AG04450 (cell line): ENCODE data around the gene CDK14. TPM values are rescaled to one million over a fixed set of nuclear protein-coding genes. Genes with fewer than 3 reads are reported as not detected.

ENCODE experiments used
- CTCF ChIA-PET: fragments of 300-600, 350-600 bp; formaldehyde crosslinking; extraction: SDS; loops from one replicate; lab custom pipeline; 2022; ENCODE audit warnings: antibody characterized with exemption, inconsistent platforms; lab: Charles Lee
- POLR2A ChIA-PET: fragments of 350-600 bp; formaldehyde crosslinking; extraction: SDS; loops from one replicate; lab custom pipeline; 2021; ENCODE audit warnings: antibody characterized with exemption, inconsistent platforms; lab: Yijun Ruan, JAX
- DNase-seq: peaks from one replicate; pipeline ENCODE4 v3.0.0-alpha.2; 2011; ENCODE audit warnings: low read depth, low spot score
- H3K27ac ChIP-seq: one replicate; pipeline ENCODE4 v1.5.1; 2012; ENCODE audit warnings: low read depth, low read length, control low read depth
- H3K27me3 ChIP-seq: one replicate; pipeline ENCODE4 v1.6.0; 2012; ENCODE audit warnings: low read length; ENCODE audit not compliant: control insufficient read depth, insufficient read depth
- H3K4me3 ChIP-seq: 2 replicates; pipeline ENCODE4 v1.5.1; 2011; ENCODE audit warnings: mild to moderate bottlenecking, low read depth, low read length, control low read depth
- H3K9me3 ChIP-seq: 2 replicates; pipeline ENCODE4 v1.5.1; 2012; ENCODE audit warnings: low read length; ENCODE audit not compliant: control insufficient read depth, insufficient read depth
- polyA plus RNA-seq: library from polyadenylated mRNA; depleted of rRNA; stranded (reverse); fragments of >200 nt; gene quantifications from 2 replicates; pipeline ENCODE4 v1.2.3, GENCODE V29; 2011
- TF ChIP-seq, protein P1 (sequence below): IDR thresholded peaks from 2 replicates; pipeline ENCODE4 v1.5.1; 2011; ENCODE audit warnings: low read depth, low read length, control low read depth, inconsistent platforms

CDK14 gene
- polyA plus RNA-seq, 1 experiment = 28.4 TPM

DNA sequence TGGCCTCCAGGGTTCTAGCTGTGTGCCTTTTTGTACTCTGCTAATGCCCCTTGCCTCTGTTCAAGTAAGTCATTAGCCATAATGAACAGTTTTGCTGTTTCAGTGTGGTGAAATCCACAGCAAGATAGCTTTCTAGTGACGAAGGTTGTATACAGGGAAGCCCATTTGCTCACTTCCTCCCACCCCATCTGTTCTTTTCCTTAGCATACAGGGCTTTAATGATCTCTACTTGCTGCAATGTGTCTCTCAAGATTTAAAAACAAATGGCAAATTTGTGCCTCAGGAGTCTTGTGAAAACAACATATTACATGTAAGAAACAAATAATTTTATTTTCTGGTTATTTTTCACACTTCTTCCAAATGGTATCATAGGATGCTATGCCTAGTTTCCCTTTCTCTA, 243.2 kb downstream of the CDK14 start:
- no peak for DNase-seq
- peaks cover 7% of the 10 kb centered on the region; the same call in 1 of the 2 replicates for H3K9me3 ChIP-seq
- ChIA-PET POLR2A (no interaction called here), CTCF (no interaction called here)
- no peak overlapping the region for H3K4me3 ChIP-seq
- H3K27ac ChIP-seq = no peak overlapping the region
- TF ChIP-seq, protein P1, sequence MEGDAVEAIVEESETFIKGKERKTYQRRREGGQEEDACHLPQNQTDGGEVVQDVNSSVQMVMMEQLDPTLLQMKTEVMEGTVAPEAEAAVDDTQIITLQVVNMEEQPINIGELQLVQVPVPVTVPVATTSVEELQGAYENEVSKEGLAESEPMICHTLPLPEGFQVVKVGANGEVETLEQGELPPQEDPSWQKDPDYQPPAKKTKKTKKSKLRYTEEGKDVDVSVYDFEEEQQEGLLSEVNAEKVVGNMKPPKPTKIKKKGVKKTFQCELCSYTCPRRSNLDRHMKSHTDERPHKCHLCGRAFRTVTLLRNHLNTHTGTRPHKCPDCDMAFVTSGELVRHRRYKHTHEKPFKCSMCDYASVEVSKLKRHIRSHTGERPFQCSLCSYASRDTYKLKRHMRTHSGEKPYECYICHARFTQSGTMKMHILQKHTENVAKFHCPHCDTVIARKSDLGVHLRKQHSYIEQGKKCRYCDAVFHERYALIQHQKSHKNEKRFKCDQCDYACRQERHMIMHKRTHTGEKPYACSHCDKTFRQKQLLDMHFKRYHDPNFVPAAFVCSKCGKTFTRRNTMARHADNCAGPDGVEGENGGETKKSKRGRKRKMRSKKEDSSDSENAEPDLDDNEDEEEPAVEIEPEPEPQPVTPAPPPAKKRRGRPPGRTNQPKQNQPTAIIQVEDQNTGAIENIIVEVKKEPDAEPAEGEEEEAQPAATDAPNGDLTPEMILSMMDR = no peak
- no peaks in the 10 kb centered on the region for H3K27me3 ChIP-seq

DNA sequence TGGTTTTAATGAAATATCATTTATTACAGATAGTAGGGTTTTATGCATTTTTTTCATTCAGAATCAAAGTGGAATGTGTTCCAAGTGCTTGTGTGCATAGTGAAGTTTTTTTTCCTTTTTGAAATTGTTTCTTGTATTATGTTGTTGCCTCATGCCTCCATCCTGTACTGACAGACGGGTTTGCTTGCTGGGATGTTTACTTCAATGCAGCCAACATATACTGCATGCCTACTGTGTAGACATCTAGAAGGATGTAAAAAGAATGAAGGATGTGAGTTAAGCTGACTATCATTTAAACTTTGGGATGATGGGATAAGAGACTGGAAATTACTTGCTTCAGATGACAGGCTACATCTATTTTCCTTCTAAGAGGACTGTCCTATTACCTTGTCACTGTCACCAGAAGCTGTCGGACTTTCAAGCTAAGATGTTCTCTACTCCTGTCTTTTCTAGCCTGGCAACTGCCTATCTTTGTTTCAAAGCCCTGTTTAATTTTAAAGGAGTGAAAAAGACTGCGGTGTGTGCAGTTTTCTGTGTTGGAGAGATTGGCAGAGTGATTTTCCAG, 243.7 kb downstream of the CDK14 start:
- ChIA-PET POLR2A (no interaction called here), CTCF (no interaction called here)
- Histone ChIP-seq H3K27me3 (no peaks in the 10 kb centered on the region), H3K4me3 (no peak overlapping the region), H3K27ac (no peak overlapping the region), H3K9me3 (peaks cover 7% of the 10 kb centered on the region; the same call in 1 of the 2 replicates)
- TF ChIP-seq, protein P1 = no peak
- no peak for DNase-seq

DNA sequence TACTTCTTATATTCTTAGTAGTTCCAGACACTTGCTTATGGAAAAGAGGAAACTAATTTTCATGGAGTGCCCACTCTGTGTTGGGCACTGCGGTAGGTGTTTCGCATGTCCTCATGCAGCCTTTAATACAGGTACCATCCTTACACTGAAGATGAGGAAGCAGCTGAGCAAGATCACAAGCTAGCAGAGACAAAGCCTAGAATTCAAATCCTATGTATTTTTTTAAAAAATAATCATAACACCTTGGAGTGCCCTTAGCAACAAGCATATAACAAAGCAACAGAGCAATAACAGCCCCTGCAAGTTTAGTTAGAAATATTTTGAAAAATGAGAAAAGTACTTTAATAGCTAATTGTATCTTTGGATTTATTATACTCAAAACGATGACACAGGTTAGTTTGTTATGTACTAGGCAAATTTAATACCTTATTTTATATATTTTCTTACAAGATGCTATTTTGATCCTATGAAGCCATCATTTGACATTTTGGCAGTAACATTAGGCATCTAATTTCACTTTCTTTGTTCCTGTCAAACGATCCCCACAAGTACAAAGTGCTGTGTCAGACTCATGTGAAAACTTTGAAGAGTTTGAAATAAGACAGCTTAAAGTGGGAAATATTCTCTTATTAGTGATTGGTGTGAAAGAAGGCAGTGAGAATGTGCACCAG, 245.8 kb downstream of the CDK14 start:
- Histone ChIP-seq H3K27me3 (no peaks in the 10 kb centered on the region), H3K27ac (no peak overlapping the region), H3K4me3 (no peak overlapping the region), H3K9me3 (peaks cover 7% of the 10 kb centered on the region; the same call in 1 of the 2 replicates)
- POLR2A ChIA-PET = no interaction called here
- no peak for DNase-seq
- TF ChIP-seq, protein P1 = no peak
- CTCF ChIA-PET = no interaction called here

DNA sequence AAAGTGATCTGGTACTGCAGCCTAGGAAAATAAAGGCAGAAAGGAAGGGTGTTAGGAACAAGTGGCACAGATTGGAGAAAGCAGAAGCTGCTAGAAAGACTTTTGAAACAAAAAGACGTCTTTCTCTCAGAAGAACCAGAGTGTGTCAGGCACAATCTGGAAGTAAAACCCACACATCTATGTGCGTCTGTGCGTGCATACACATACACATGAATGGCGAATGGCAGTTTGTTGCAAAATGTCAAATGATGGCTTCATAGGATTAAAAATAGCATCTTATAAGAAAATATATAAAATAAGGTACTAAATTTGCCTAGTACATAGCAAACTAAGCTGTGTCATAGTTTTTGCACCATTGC, 246.3 kb downstream of the CDK14 start:
- ChIA-PET CTCF (no interaction called here), POLR2A (no interaction called here)
- Histone ChIP-seq H3K4me3 (no peak overlapping the region), H3K27me3 (no peaks in the 10 kb centered on the region), H3K27ac (no peak overlapping the region), H3K9me3 (peaks cover 7% of the 10 kb centered on the region; the same call in 1 of the 2 replicates)
- TF ChIP-seq, protein P1 = no peak
- DNase-seq = no peak

DNA sequence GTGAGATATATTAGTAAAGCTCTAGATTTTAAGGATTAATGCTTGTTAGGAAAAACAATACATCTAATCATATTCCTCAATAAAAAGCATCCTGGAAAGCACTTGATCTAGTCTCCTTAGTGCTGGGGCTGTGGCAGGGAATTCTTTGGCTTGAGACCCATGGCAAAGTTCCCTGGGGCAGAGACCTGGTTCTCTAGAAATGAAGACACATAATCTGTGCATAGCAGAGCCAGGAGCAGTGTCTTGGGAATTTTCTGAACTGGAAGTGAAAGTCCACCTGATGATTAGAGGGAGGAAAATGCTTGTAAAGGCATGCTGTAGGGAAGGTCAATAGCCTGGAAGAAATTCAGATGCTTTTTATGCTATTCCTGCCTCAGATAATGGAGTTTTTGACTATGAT, 247.4 kb downstream of the CDK14 start:
- CTCF ChIA-PET = no interaction called here
- Histone ChIP-seq H3K4me3 (no peak overlapping the region), H3K9me3 (peaks cover 5% of the 10 kb centered on the region; the same call in 1 of the 2 replicates), H3K27me3 (no peaks in the 10 kb centered on the region), H3K27ac (no peak overlapping the region)
- POLR2A ChIA-PET = interaction anchor here (0.6 kb wide), 1 partner anchor 516 kb away, joined by 5 read pairs; no protein-coding TSS in a partner anchor
- no peak for DNase-seq
- TF ChIP-seq, protein P1 = no peak
